Activated CD4-positive, alpha-beta T cell treated with anti-CD3 and anti-CD28 coated beads, Interleukin-2, Interleukin-4, amounts not matched to agents 100 ng/mL and 50 ng/mL, durations not matched to agents 16 hours and 8 hours (primary cell): Measurements from ENCODE around the gene RBBP7.

ENCODE experiments used
- DNase-seq: peaks from one replicate; pipeline ENCODE4 v3.0.0-alpha.2; 2020; ENCODE audit warnings: low spot score

The RBBP7 gene

GRCh38 chrX:16825264-16826035 is 44.7 kb downstream of the RBBP7 start:
- peak; percentile 51 for DNase-seq

GRCh38 chrX:16822723-16823122 is 47.4 kb downstream of the RBBP7 start:
- peak; percentile 61 for DNase-seq

GRCh38 chrX:16819634-16820033 is 50.5 kb downstream of the RBBP7 start:
- no peak for DNase-seq

- DNase-seq, result no peak
Measured at GRCh38 chrX:16814597-16814996, 55.6 kb downstream of the RBBP7 start.

GRCh38 chrX:16807976-16808542 is 62.1 kb downstream of the RBBP7 start:
- no peak for DNase-seq

- no peak for DNase-seq
Measured at GRCh38 chrX:16807548-16807947, 62.6 kb downstream of the RBBP7 start.

DNA sequence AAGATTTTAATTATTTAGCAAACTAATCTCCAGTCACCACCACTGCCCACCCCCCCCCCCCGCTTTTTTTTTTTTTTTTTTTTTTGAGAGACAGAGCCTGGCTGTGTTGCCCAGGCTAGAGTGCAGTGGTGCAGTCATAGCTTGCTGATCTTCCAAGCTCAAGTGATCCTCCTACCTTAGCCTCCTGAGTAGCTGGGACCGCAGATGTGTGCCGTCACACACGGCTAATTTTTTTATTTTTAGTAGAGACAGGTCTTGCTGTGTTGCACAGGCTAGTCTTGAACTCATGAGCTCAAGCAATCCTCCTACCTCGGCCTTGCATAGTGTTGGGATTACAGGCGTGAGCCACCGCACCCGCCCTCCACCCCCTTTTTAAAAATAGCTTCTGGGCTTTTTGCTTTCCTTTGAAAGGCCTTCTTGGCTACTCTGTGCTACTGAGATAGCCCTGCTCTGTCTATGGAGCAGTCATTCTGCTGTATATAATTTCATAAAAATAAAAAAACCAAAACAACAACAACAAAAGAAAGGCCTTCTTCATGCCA is 65.2 kb downstream of the RBBP7 start:
- DNase-seq, result no peak

DNA sequence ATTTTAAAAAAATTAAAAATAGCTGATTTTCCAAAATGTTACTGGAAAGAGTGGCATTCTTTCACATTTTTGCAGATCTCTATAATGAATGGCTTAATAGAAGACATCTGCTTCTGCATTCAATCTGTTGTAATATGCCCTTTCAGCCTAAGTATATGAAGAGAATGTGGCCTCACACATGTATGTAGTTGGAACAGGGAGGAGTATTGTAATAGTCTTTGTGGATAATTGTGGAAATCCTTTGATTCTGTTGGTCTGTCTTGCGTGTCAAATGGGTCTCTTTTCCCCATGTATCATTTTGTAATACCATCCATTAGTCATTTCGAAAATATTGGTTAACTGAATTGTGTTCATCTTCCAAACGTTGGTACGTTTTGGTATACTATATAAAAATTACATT is 72.3 kb downstream of the RBBP7 start:
- DNase-seq, result no peak

GRCh38 chrX:16797358-16797757 is 72.8 kb downstream of the RBBP7 start:
- no peak for DNase-seq

GRCh38 chrX:16796298-16796697 is 73.9 kb downstream of the RBBP7 start:
- DNase-seq, result no peak
